GM19395 (cell line): ENCODE results near the gene LAG3.

Experiments
- ATAC-seq: cut with Tn5 transposase; IDR thresholded peaks from one replicate; pipeline ENCODE4 v1.9.1; 2021; ENCODE audit warnings: mild to moderate bottlenecking, moderate library complexity; ENCODE audit not compliant: unreplicated experiment

Gene LAG3

DNA sequence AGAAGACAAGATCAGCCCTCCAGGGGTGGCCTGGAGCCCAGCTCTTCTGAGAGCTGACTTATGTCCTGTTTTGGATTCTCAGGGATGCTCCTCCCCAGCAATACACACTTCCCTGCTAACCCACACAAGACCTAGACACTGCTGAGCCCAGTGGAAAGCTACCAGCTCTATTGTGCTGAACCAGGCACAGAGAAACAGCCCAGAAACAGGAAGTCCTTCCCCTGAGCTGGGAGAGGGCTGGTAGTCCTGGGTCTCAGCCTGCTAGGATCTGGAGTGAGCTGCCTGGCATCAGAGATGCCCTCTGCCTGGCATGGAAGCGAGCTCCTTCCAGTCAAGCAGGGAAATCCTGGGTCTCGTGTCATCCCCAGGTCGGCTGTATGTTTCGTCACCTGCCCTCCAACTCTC, 1.2 kb upstream of the LAG3 start:
- no peak for ATAC-seq

DNA sequence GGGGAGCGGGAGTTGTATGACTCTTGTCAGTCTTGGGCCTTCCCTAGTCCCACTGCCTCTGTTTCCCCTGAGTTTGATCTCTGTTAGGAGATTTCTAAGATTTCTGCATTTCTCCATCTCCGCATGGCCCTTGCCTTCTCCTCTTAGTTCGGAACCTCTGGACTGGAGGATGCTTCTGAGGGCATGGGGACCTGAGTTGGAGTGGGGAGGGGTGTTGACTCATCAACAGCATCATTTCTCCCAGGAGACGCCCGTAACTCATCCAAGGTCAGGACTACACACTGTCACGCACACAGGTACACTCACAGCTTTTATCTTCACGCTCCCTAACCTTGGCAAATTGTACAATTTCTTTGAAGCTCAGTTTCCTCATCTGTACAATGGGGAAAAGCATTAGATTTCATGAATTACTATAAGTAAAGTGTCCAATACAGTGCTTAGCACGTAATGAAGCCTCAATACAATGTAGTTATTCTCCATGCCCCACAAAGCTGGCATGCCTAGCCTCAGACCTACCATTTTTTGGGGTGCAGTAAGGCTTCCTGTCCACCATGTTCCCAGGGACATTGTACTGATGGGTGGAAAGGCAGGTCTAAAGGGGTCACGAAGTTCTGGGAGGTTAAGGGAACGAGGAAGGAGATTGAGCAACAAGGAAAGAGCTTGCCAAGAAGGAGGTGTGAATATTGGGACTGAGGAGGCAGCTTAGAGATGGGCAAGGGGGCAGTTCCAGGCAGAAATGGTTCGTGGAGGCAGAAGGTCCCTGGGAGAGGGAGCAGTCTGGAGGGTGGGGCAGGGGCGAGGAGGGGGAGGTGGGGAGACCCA, 600 bp upstream of the LAG3 start:
- no peak for ATAC-seq

DNA sequence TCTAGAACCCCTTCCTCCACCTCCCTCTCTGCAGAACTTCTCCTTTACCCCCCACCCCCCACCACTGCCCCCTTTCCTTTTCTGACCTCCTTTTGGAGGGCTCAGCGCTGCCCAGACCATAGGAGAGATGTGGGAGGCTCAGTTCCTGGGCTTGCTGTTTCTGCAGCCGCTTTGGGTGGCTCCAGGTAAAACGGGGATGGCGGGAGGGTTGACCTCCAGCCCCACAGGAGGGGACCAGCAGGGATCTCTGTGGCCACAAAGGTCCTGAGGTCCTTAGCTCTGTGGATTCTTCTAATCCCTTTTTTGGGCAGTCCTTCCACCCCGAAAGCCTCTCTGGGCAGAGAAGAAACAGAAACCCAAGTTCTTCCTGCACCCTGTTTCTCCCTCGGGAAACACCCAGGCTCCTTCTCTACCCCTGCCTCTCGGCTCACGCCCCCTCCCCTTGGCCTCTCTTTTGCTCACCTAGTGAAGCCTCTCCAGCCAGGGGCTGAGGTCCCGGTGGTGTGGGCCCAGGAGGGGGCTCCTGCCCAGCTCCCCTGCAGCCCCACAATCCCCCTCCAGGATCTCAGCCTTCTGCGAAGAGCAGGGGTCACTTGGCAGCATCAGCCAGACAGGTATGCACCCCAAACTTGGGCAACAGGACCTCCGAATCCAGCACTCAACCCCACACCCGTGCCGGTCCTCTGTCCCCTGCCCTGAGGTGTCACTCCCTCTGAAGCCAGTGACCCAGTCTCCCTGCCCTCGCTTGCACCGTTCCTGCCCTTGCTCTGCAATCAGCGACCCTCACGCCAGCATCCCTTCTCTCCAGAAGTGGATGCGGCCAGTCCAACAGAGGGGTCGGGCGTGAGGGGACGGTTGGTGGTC, 638 bp downstream of the LAG3 start:
- ATAC-seq: no peak

DNA sequence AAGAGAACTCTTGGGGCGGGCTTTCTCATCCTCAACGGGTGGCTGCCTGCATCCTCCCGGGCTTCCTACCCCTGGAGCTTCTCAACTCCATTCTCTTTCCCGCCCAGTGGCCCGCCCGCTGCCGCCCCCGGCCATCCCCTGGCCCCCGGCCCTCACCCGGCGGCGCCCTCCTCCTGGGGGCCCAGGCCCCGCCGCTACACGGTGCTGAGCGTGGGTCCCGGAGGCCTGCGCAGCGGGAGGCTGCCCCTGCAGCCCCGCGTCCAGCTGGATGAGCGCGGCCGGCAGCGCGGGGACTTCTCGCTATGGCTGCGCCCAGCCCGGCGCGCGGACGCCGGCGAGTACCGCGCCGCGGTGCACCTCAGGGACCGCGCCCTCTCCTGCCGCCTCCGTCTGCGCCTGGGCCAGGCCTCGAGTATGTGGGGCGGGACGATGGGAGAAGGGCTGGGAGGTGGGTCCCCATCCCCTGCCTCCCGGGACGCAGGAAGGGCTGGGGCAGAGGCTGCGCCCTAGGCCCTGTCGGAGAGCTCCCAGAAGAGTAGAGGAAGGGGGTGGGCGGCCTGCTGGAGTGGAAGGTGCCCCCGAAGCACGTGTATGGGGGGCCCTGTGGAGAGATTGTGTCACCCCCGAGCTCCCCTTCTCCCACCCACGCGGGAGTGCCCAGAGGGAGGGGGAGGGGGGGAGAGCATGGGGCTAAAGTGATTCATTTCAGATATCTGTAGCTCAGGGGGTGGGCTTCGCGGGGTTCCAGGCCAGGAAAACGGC, 1.5 kb downstream of the LAG3 start:
- no peak for ATAC-seq

DNA sequence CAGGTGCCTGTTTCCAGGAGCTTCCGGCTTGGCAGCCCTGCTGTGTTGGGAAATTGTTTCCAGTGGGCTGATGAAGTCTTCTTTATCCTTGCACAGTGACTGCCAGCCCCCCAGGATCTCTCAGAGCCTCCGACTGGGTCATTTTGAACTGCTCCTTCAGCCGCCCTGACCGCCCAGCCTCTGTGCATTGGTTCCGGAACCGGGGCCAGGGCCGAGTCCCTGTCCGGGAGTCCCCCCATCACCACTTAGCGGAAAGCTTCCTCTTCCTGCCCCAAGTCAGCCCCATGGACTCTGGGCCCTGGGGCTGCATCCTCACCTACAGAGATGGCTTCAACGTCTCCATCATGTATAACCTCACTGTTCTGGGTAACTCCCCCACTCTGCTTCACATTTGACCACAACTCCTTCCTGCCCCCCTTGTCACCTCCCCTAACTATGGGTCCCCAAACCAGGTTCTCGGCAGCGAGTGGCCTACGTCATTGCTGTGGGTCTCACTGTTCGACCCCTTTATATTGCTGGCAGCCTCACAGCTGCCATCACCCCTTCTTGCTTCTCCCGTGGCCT, 2.3 kb downstream of the LAG3 start:
- ATAC-seq: no peak

DNA sequence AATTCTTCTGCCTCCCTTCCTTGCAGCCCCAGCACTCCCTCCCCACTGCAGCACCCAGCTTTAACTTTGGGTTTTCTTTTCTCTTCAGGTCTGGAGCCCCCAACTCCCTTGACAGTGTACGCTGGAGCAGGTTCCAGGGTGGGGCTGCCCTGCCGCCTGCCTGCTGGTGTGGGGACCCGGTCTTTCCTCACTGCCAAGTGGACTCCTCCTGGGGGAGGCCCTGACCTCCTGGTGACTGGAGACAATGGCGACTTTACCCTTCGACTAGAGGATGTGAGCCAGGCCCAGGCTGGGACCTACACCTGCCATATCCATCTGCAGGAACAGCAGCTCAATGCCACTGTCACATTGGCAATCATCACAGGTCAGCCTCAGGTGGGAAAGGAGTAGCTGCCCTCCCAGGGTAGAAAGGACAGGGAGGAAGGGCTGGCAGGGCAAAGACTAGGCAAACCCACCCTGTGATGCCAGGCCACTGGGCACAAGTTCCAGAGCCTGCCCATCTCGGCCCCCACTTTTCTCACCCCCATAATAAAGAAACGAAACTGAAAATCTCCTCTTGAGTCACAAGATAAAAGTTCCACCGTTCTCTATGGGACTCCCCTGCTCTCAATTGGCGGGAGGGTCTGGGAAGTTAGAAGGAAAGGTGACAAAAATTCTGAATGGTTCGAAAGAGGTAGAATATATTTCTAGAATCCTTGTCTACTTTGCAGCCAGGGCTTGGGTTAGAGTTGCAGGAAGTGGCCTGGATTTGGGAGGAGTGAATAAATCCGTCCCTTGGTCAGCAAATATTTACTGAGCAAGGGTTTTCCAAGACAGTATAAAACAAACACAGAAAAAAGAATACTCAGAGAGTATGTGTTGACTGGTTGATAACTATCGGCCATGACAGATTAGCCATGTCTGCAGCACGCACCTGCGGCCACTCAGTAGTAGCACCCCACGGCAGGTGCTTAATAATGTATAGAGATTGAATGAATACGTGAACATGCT, 3.2 kb downstream of the LAG3 start:
- no peak for ATAC-seq

DNA sequence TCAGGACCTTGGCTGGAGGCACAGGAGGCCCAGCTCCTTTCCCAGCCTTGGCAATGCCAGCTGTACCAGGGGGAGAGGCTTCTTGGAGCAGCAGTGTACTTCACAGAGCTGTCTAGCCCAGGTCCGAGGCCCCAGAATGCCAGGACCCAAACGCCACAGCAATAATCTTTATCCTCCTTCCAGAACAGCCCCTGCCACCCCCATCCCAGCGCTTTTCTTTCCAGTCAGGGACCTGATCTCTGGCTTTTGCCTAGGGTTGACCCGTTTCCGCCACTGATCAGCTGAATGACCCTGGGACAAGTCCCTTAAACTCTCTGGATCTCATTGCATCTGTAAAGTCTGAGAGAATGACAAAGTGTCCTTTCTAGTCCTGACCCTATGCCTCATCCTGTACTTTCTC, 5.1 kb downstream of the LAG3 start:
- ATAC-seq: no peak

DNA sequence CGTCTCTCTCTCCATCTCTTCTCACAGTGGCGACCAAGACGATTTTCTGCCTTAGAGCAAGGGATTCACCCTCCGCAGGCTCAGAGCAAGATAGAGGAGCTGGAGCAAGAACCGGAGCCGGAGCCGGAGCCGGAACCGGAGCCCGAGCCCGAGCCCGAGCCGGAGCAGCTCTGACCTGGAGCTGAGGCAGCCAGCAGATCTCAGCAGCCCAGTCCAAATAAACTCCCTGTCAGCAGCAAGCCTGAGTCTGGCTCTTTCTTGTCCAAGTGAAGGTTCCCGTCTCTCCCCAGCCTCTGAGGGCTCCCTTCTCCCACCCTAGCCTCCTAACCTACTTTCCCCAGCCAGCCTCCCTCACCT, 5.9 kb downstream of the LAG3 start:
- ATAC-seq: no peak

DNA sequence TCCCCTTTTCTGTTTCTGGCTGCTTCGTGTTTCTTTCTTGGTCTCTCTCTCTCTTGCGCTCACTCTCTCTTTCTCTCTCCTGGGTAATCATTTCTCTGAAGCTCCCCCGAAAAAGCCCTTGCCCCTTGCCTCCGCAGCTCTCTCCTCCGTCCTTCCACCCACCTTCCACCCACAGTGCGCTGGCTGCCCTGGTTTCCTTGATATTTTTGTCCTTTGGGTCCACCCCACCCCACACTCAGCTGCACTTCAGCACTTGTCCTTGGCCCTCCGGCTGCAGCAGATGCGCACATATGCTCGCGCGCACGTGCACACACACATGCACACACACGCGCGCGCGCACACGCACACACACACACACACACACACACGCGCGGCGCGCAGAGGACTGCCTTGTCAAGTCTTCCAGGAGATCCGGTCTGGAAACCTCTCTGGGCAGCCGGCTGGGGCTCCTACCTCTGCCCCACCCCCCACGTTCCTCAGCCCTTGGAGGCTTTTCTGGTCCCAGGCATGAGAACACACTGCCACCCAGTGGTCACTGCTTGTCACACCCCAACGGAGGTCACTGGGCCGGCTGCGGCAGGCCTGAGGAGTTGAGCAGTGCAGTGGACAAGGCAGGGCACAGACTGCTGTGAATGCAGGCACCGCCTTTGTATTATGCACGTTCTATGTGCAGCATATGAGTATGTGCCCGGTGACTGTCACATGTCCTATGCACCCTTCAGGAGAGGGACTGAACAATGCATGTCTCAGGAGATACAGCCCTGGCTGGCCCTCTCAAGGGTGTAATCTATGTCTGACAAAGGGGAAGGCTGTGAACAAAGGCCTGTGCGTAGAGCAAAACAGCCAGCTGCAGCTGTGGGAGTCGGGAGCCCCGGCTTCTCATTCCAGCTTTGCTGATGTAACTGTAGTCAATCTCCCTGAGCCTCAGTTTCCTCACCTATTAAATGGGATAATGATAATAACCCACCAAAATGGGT, 6.5 kb downstream of the LAG3 start:
- ATAC-seq: peak; percentile 88

DNA sequence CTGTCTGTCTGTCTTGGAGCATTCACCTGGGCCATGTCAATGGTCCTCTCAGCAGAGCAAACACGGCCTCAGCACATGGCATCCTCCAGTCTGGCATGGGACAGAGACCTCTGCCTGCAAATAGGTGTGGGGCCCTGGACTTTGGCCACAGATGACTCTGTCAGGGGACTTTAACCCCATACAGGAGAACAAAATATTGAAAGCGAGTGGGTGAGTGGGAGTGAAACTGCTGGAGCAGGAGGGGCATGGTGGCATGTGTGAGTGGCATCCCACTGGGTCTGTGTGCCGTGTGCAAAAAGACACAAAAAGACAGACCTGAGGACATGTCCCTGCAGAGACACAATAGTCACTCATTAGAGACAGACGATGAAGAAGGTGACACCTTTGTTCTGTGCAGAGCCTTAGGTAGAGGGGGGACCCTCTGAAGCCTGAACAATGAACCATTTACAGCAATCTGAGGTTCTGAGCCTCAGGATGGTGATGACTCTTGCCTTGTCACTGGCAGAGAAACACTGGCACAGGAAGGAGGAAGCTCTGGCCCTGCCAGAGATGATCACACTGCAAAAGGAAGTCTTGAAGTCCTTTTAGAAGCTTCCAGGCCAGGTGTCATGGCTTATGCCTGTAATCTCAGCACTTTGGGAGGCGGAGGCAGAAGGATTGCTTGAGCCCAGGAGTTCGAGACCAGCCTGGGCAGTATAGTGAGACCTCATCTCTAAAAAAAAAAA, 7.5 kb downstream of the LAG3 start:
- no peak for ATAC-seq

DNA sequence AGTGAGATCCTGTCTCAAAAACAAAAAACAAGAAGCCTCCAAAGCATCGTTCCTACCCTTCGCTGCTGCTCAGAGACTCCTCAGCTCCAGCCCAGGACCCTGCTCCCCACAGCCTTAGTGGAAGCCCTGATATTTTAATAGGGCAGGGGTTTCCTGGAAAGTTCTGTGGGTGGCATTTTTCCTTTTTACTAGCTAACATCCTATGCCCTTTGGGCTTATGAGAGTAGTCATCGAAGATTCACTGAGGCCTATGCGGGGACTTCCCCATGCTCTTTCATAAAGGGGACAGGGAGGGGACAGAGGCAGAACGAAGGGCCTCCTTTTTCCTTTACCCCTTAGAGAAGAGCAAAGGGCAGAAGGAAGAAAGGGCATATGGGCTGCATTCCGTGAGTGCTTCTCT, 8.3 kb downstream of the LAG3 start:
- no peak for ATAC-seq

DNA sequence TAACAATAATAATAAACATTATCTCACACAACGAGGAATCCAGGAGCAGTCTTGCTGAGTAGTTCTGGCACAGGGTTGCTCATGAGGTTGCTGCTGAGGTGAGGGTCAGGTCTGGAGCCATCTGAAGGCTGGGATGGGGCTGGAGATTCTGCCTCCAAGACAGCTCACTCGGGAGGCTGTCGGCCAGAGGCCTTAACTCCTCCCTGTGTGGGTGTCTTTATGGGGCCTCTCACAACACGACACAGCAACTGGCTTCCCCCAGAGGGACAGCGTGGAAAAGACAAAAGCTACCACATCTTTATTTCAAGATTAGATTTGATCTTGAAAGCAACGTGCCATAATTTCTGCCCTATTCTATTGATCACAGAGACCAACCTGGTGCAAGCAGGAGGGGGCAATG, 9.8 kb downstream of the LAG3 start:
- no peak for ATAC-seq

DNA sequence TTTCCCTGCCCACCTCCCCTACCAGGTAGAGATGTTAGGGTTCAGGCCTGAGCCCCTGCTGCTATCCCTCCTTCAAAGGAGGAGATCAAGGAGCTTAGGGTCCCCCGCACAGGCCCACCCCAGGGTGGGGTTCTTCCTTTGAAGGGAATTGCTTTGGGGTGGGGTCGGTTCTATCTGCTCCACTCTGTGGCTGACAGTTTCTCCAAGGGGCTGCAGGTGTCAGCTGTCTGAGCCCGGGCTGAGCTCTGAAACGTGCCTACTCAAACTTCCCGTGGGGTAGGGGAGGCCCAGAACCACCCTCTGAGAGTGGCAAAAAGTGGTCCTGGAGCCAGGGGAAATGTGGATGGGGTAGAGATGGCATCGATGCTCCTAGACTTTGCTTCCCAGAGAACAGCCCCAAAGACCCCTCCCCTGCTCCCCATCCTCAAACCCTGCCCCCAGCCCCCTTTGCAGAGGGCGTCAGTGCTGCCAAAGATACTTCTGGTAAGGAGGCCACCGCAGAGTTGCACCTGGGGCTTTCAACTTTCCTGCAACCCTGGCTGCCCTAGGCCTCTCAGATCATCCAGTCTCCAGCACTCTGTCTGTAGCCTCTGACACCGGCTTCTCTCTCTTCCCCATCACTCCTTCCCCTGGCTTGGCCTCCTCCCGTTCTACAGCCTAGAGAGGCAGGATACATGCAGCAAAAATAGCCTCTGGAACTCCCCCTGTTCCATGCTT, 10.7 kb downstream of the LAG3 start:
- no peak for ATAC-seq

DNA sequence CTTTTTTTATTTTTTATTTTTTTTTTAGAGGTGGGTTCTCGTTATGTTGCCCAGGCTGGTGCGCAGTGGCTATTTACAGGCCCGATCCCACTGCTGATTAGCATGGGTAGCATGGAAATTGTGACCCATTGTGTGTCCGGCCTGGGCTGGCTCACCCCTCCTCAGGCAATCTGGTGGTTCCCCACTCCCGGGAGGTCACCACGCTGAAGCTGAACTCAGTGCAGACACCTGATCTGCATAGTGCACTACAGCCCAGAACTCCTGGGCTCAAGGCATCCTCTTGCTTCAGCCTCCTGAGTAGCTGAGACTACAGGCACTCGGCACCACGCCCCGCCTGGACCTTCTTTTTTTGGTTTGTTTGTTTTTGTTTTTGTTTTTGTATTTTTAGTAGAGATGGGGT, 11.5 kb downstream of the LAG3 start:
- no peak for ATAC-seq

DNA sequence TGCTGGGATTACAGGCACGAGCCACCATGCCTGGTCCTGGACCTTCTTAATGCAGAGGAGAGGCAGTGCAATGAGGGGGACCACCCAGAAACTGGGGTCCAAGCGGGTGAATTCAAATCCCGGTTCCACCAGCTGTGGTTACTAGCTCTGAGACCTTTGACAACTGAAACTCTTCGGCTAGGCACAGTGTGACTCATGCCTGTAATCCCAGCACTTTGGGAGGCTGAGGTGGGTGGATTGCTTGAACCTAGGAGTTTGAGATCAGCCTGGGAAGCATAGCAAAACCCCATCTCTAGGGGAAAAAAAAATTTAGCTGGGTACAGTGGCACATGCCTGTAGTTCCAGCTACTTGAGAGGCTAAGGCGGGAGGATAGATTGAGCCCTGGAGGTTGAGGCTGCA, 12.0 kb downstream of the LAG3 start:
- no peak for ATAC-seq

DNA sequence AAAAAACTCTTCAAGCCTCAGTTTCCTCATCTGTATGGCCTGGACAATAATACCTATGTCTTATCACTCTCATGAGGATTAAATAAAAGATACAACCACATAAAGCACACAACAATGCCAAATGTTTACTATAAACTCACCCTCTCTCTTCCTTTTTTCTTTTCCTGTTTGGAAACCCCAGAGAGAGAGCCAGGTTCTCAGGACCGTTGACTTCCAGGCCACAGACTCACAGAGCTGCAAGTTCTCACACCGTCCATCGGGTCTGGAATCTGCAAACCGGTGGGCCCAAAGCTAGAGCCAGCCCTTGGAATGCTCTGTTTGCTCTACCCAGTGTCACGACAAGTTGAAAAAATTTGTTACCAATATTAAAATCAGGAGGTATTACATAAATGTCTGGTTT, 12.4 kb downstream of the LAG3 start:
- ATAC-seq: no peak

DNA sequence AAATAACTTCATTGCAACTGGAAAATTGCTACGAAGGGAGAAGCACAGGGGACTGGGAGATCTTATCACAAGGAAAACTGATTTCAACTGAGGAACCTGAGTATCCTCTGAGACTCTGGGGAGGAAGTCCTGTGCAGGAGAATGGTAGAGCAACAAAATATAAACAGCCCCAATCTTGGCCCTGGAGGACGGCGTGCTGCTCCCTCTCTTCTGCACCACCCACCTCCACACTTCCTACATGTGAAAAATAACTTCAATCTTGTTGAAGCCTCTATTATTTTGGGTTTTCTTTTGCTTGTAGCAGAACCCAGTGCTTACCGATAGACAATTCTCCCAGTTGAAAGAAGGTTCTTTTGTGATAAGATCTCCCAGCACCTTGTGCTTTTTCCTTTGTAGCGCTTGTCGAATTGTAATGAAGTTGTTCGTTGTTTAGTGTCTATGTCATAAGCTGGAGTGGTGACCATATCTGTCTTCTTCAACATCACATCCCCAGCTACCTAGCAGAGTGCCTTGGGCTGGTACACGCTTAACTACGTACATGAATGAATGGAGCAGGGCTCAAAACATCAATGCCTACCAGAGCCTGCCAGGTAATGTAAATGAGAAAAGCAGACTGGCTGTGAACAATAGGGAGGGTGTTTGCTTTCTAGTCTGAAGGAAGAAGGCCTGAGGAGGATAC, 14.2 kb downstream of the LAG3 start:
- ATAC-seq: no peak
